CD4-positive, alpha-beta T cell (primary cell): ENCODE measurements around the gene ANKRD16. TPM values are rescaled to one million over a fixed set of nuclear protein-coding genes. Genes with fewer than 3 reads are reported as not detected.
A peak's percentile ranks its signal among the peaks of the same experiment; 100 is the strongest.

ENCODE experiments used
- ATAC-seq: fragments of 200-7000 bp; cut with Tn5 transposase; one replicate; pipeline ENCODE4 v1.10.0; 2022; ENCODE audit warnings: mild to moderate bottlenecking; ENCODE audit not compliant: poor library complexity
- CTCF ChIA-PET: fragments of 350-600 bp; sonication (Branson Sonifier 250); formaldehyde crosslinking; loops from one replicate; lab custom pipeline; 2021; ENCODE audit warnings: antibody characterized with exemption, inconsistent platforms; lab: Charles Lee
- POLR2A ChIA-PET: fragments of 350-600 bp; sonication (Branson Sonifier 250); formaldehyde crosslinking; loops from one replicate; lab custom pipeline; 2021; ENCODE audit warnings: antibody characterized with exemption, inconsistent platforms; lab: Charles Lee
- DNase-seq, 14 experiments: peaks; one replicate each; pipeline ENCODE4 v3.0.0-alpha.2; 2013 to 2020; ENCODE audit warnings: mixed read lengths in 2 of 14
- H3K27ac ChIP-seq, 2 donors: one replicate each; pipeline versions ENCODE4 v1.5.1 to v1.7.0; 2013; ENCODE audit warnings: low read length in 2 of 2, low read depth in 1 of 2, mild to moderate bottlenecking in 1 of 2
- H3K27me3 ChIP-seq, 2 experiments: 1 replicate in 1 of 2; 2 replicates in 1 of 2; pipeline versions ENCODE4 v1.6.1 to v1.7.0; 2013; ENCODE audit warnings: low read length in 2 of 2, control low read depth in 1 of 2, mild to moderate bottlenecking in 1 of 2, moderate library complexity in 1 of 2; ENCODE audit not compliant: insufficient read depth in 2 of 2, control insufficient read depth in 1 of 2
- H3K36me3 ChIP-seq: one replicate; pipeline ENCODE4 v1.6.1; 2013; ENCODE audit warnings: low read length, control low read depth; ENCODE audit not compliant: insufficient read depth
- H3K4me1 ChIP-seq: one replicate; pipeline ENCODE4 v1.6.1; 2013; ENCODE audit warnings: low read length, control low read depth; ENCODE audit not compliant: insufficient read depth
- H3K4me3 ChIP-seq: one replicate; pipeline ENCODE4 v1.5.1; 2013; ENCODE audit warnings: mild to moderate bottlenecking, low read length, moderate library complexity
- H3K9me3 ChIP-seq, 2 experiments: 1 replicate in 1 of 2; 2 replicates in 1 of 2; pipeline versions ENCODE4 v1.6.1 to v1.7.0; 2013; ENCODE audit warnings: low read length in 2 of 2, mild to moderate bottlenecking in 2 of 2, control low read depth in 1 of 2, moderate library complexity in 1 of 2; ENCODE audit not compliant: control insufficient read depth in 1 of 2, insufficient read depth in 1 of 2
- H3K27ac Mint-ChIP-seq: one replicate; pipeline ENCODE4 v1.8.0; 2020; ENCODE audit warnings: mixed read lengths
- H3K27me3 Mint-ChIP-seq: one replicate; pipeline ENCODE4 v1.8.0; 2021; ENCODE audit warnings: mixed read lengths
- H3K36me3 Mint-ChIP-seq: one replicate; pipeline ENCODE4 v1.8.0; 2021; ENCODE audit warnings: low read depth, mixed read lengths
- H3K4me1 Mint-ChIP-seq: one replicate; pipeline ENCODE4 v1.8.0; 2021; ENCODE audit warnings: low read depth, mixed read lengths
- H3K4me3 Mint-ChIP-seq: one replicate; pipeline ENCODE4 v1.8.0; 2020; ENCODE audit warnings: mild to moderate bottlenecking, mixed read lengths
- H3K9me3 Mint-ChIP-seq: one replicate; pipeline ENCODE4 v1.8.0; 2020; ENCODE audit warnings: mixed read lengths
- CTCF ChIP-seq: fragments of 200-600 bp; IDR thresholded peaks from one replicate; pipeline ENCODE4 v1.8.0; 2022; ENCODE audit warnings: antibody characterized with exemption, mild to moderate bottlenecking
- intact Hi-C, 2 experiments: fragments of 100-400 bp; cut with DNase I in 1 of 2; cut with micrococcal nuclease in 1 of 2; formaldehyde crosslinking; loops; one replicate each; pipeline versions ENCODE4 v1.15.1 to v1.9.0; 2023 to 2025; cut with DNase I, micrococcal nuclease
- polyA plus RNA-seq, 2 donors: library from polyadenylated mRNA; unstranded; fragments of 120-200 nt; gene quantifications; one replicate each; pipeline ENCODE4 v1.2.1, GENCODE V29; 2013
- total RNA-seq, 174 experiments: library from RNA in 2 of 174; stranded (reverse) in 2 of 174; gene quantifications; one replicate each; pipeline ENCODE4 v1.2.3 and lab custom pipeline; 2021 to 2026

ANKRD16 gene
- total RNA-seq = 1 to 10 TPM; 1.4 to 1.8 TPM
- 4.1 TPM for polyA plus RNA-seq (2013, experiment 1 of 2)
- 4.4 TPM for polyA plus RNA-seq (2013, experiment 2 of 2)
- total RNA-seq (lab: John Stamatoyannopoulos, UW) = 1.9 to 13.3 (median 7.2) reads per million in 172 experiments

- CTCF ChIA-PET = interaction anchor here (0.8 to 1.4 kb wide), 3 partner anchors 16 to 77 kb away, joined by 3 to 5 read pairs (median 3); partner anchors contain the start of gene GDI2
- H3K4me3 Mint-ChIP-seq = peak within 1 kb of the TSS; percentile 95
- H3K4me1 Mint-ChIP-seq = peaks cover 60% of the 10 kb centered on the region
- H3K36me3 Mint-ChIP-seq = peaks cover 37% of the 10 kb centered on the region
- DNase-seq (peak; percentile 94 to 99 (median 96)), ATAC-seq (peak; percentile 87)
- no peaks in the 10 kb centered on the region for H3K27me3 Mint-ChIP-seq
- Histone ChIP-seq H3K36me3 (peaks cover 15% of the 10 kb centered on the region), H3K27me3 (no peaks in the 10 kb centered on the region), H3K9me3 (no peaks in the 10 kb centered on the region), H3K4me3 (peak within 1 kb of the TSS; percentile 79), H3K4me1 (peaks cover 32% of the 10 kb centered on the region), H3K27ac (peak within 1 kb of the TSS in 1 of 2 donors; percentile 51)
- POLR2A ChIA-PET = interaction anchor here (0.7 to 2.0 kb wide), 25 partner anchors 9 to 1521 kb away, joined by 3 to 24 read pairs (median 4); partner anchors contain the start of genes GDI2, SFMBT2 and TASOR2
- intact Hi-C loops = loop anchor here (1.0 to 5.0 kb wide), 6 partner anchors 17 to 272 kb away; partner anchors contain the start of genes GDI2 (in 1 of the 2), IL15RA (in 1 of the 2) and RBM17 (in 1 of the 2)
- H3K9me3 Mint-ChIP-seq = no peaks in the 10 kb centered on the region
- peak within 1 kb of the TSS; percentile 80 for H3K27ac Mint-ChIP-seq
- TF ChIP-seq CTCF = no peak
These were observed at the start of gene ANKRD16, which contains the start of gene FBH1 for GRCh38 chr10:5889624-5890451. TSS of gene ANKRD16 (minus strand) at chr10:5889893. CDS start at chr10:5889354, 539 bp downstream. TSS of gene FBH1 (plus strand) at chr10:5890243. CDS start at chr10:5890346, 103 bp downstream.

DNA sequence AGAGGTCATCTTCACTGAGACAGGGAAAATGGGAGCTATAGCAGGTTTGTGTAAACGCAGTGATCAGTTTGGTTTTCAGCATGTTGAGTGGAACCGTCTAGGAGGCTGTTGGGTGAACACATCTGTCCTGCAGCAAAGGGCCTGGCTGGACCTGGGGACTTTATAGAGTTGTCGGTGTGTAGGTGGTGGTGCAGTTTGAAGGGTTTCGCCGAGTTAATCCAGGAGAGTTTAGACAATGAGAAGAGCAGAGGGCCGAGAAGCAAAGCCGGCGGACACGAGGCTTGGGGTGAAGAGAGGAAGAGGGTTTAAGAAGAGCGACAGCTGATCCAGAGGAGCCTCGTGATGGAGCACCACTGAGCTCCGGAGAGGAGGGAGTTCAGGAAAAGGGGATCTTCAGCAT, 48.6 kb upstream of the ANKRD16 start:
- no peaks in the 10 kb centered on the region for H3K9me3 Mint-ChIP-seq
- H3K4me3 ChIP-seq = no peak overlapping the region
- H3K4me1 Mint-ChIP-seq = no peaks in the 10 kb centered on the region
- ChIA-PET CTCF (no interaction called here), POLR2A (no interaction called here)
- H3K9me3 ChIP-seq = no peaks in the 10 kb centered on the region
- intact Hi-C loops = no loop called here
- no peak overlapping the region for H3K27ac Mint-ChIP-seq
- no peak for DNase-seq
- H3K27ac ChIP-seq = no peak overlapping the region
- H3K4me1 ChIP-seq = no peaks in the 10 kb centered on the region
- ATAC-seq = no peak
- peaks cover 40% of the 10 kb centered on the region for H3K36me3 Mint-ChIP-seq
- H3K36me3 ChIP-seq = peaks cover 32% of the 10 kb centered on the region
- H3K27me3 Mint-ChIP-seq = no peaks in the 10 kb centered on the region
- no peaks in the 10 kb centered on the region for H3K27me3 ChIP-seq
- TF ChIP-seq CTCF = no peak
- no peak overlapping the region for H3K4me3 Mint-ChIP-seq

DNA sequence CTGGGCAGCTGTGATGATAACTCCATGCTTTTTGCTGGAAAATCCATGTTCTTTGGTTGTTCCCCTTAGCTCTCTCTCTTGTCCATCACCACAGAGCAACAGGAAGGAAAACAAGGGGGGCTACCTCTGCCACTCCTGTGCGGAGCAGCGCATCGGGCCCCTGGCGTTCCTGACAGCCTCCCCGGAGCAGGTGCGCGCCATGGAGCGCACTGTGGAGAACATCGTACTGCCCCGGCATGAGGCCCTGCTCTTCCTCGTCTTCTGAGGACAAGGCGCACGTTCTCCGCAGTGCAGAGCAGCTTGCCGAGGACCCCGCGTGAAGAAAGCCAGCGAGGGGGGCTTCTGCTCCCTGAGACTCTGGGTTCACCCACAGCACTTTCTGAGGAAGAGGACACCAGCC, 47.3 kb upstream of the ANKRD16 start:
- H3K9me3 Mint-ChIP-seq = no peaks in the 10 kb centered on the region
- Histone ChIP-seq H3K9me3 (no peaks in the 10 kb centered on the region), H3K36me3 (peaks cover 37% of the 10 kb centered on the region), H3K4me3 (no peak overlapping the region), H3K4me1 (no peaks in the 10 kb centered on the region), H3K27me3 (no peaks in the 10 kb centered on the region), H3K27ac (no peak overlapping the region)
- H3K4me3 Mint-ChIP-seq = no peak overlapping the region
- ChIA-PET POLR2A (no interaction called here), CTCF (interaction anchor here (0.6 to 1.2 kb wide), 2 partner anchors 8 to 21 kb away, joined by 3 read pairs; no protein-coding TSS in a partner anchor)
- DNase-seq = no peak
- ATAC-seq = no peak
- H3K4me1 Mint-ChIP-seq = no peaks in the 10 kb centered on the region
- peaks cover 45% of the 10 kb centered on the region for H3K36me3 Mint-ChIP-seq
- TF ChIP-seq CTCF = no peak
- H3K27ac Mint-ChIP-seq = no peak overlapping the region
- intact Hi-C loops = no loop called here
- no peaks in the 10 kb centered on the region for H3K27me3 Mint-ChIP-seq
